Muscle of leg (tissue), 11 donors: ENCODE data around the gene MRPL36. TPM values are rescaled to one million over a fixed set of nuclear protein-coding genes. Genes with fewer than 3 reads are reported as not detected.
A peak's percentile ranks its signal among the peaks of the same experiment; 100 is the strongest.
"Not testable (repeated sequence)": the region's sequence is repeated elsewhere in the genome, so short reads cannot be mapped to it uniquely, and the experiment has no call there.

Experiments used
- DNase-seq: peaks from one replicate; pipeline ENCODE4 v3.0.0; 2013
- H3K27ac ChIP-seq: one replicate; pipeline ENCODE4 v1.5.1; 2013; ENCODE audit warnings: mild to moderate bottlenecking, low read length, control low read depth
- H3K27me3 ChIP-seq: one replicate; pipeline ENCODE4 v1.6.1; 2013; ENCODE audit warnings: low read length; ENCODE audit not compliant: control insufficient read depth, insufficient read depth
- H3K36me3 ChIP-seq: one replicate; pipeline ENCODE4 v1.6.1; 2013; ENCODE audit warnings: low read length; ENCODE audit not compliant: control insufficient read depth, insufficient read depth
- H3K4me1 ChIP-seq: one replicate; pipeline ENCODE4 v1.6.1; 2013; ENCODE audit warnings: low read length; ENCODE audit not compliant: control insufficient read depth, insufficient read depth
- H3K4me3 ChIP-seq: one replicate; pipeline ENCODE4 v1.5.1; 2013; ENCODE audit warnings: low read length, control low read depth
- H3K9me3 ChIP-seq: replicated peaks from 2 replicates; pipeline ENCODE4 v1.6.1; 2013; ENCODE audit warnings: low read depth, low read length; ENCODE audit not compliant: control insufficient read depth
- WGBS: methylation state at CpG from one replicate; pipeline ENCODE4 v1.1.5; 2013; ENCODE audit warnings: missing lambda C conversion rate; ENCODE audit not compliant: insufficient coverage; 5-methylcytosine and 5-hydroxymethylcytosine counted together
- polyA plus RNA-seq, 8 donors: library from polyadenylated mRNA; unstranded; fragments of 120-200 nt; gene quantifications; one replicate each; pipeline versions ENCODE4 v1.2.1 to v1.2.3, GENCODE V29; 2013; ENCODE audit warnings: inconsistent platforms in 1 of 8, low replicate concordance in 1 of 8; ENCODE audit not compliant: insufficient read length in 8 of 8, insufficient read depth in 1 of 8
- total RNA-seq: library from RNA; stranded (reverse); fragments of 120-200 nt; gene quantifications from one replicate; pipeline ENCODE4 v1.2.4, GENCODE V29; 2013

MRPL36 gene
- total and polyA plus RNA-seq, 9 donors = 24.2 to 48.1 (median 34.3) TPM

DNA sequence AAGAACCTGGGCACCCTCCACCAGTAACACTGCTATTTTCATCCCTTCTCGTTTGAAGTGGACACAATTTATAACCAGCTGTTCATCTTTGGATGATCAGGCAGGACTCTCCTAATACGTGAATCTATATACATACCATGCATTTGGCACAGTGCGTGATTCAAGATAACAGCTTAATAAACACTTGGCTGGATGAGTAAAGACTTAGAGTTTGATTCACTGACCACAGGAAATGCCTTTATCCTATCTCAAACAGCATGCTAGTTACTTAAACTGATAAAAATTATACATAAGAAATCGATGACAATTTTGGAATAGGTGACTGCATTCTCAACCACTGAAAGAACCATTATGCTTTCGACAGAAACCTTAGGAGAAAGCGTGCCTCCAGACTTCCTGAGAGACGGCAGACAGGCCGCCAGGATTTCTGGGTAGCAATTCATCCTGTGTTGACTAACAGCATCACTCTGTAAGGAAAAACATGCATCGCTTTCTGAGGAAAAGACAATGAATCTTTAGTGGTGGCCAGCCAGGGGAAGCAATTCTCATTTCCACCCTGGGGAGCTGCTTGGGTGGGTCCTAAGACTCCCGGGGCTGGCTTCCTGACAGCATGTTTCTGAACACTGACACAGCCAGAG is 9.7 kb downstream of the MRPL36 start:
- Histone ChIP-seq H3K4me3 (no peak overlapping the region), H3K9me3 (no peaks in the 10 kb centered on the region), H3K27me3 (no peaks in the 10 kb centered on the region), H3K4me1 (peaks cover 30% of the 10 kb centered on the region), H3K27ac (no peak overlapping the region), H3K36me3 (no peaks in the 10 kb centered on the region)
- WGBS = 20% methylated on average over 6 of the region's 10 CpGs
- DNase-seq = peak; percentile 53

DNA sequence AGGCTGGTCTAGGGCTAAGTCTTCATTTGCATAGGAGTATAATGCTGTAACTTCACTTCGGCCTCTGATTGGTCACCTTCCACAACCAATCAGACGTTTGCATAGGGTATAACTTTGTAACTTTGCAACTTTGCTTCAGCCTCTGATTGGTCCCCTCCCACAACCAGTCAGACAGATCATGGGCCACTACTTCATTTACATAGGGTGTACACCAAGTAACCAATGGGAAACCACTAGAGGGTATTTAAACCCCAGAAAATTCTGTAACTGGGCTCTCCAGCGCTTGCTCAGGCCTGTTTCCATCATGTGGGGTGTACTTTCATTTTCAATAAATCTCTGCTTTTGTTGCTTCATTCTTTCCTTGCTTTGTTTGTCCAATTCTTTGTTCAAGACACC is 10.2 kb downstream of the MRPL36 start:
- not testable (repeated sequence) for H3K27ac ChIP-seq, H3K9me3 ChIP-seq, H3K4me3 ChIP-seq, DNase-seq, H3K36me3 ChIP-seq, H3K27me3 ChIP-seq
- no CpG with 5 or more reads among the region's 3 CpGs for WGBS
- H3K4me1 ChIP-seq = peaks cover 24% of the 10 kb centered on the region

DNA sequence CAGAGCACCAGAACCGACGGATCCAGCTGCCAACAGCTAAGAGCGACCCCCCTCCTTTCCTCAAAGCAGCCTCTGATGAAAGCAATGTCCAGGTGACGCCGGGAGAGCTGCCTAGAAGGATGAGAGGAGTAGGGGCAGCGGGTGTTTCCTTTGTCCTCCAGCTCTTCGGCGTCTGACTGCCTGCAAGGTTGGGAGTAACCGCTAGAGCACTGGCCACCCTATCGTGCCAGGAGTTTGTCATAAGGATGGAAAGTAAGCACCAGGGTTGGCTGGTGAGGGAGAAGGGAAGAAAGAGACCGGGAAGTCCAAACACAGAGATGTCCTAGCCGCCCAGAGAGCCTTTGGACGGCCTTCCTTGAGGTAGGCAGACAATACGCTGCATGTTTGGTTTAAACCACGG is 10.8 kb downstream of the MRPL36 start:
- WGBS = 77% methylated on average over 11 of the region's 15 CpGs
- Histone ChIP-seq H3K27me3 (no peaks in the 10 kb centered on the region), H3K4me1 (peaks cover 18% of the 10 kb centered on the region), H3K36me3 (no peaks in the 10 kb centered on the region), H3K27ac (no peak overlapping the region), H3K4me3 (no peak overlapping the region), H3K9me3 (no peaks in the 10 kb centered on the region)
- no peak for DNase-seq

DNA sequence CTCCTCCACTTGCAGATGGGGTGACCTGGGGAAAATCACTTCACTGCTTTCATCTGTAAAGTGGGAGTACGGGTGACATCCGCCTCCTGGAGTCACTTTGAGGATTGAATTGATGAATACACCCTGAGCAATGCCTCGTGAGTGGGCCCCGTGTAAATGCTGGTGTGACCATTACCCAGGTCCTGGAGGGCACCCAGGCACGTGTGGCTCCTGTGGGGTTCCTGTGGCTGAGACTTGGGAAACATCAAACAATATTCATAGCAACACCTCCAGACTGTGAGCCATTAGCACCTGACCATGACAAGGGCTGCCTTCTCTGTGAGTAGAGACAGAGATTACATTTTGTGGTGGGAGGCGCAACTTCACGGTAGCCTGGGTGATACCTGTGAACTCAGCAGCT is 11.4 kb downstream of the MRPL36 start:
- DNase-seq = no peak
- peaks cover 13% of the 10 kb centered on the region for H3K4me1 ChIP-seq
- WGBS = 91% methylated on average over 4 of the region's 7 CpGs
- H3K9me3 ChIP-seq = no peaks in the 10 kb centered on the region
- no peak overlapping the region for H3K27ac ChIP-seq
- H3K36me3 ChIP-seq = no peaks in the 10 kb centered on the region
- H3K4me3 ChIP-seq = no peak overlapping the region
- H3K27me3 ChIP-seq = no peaks in the 10 kb centered on the region

DNA sequence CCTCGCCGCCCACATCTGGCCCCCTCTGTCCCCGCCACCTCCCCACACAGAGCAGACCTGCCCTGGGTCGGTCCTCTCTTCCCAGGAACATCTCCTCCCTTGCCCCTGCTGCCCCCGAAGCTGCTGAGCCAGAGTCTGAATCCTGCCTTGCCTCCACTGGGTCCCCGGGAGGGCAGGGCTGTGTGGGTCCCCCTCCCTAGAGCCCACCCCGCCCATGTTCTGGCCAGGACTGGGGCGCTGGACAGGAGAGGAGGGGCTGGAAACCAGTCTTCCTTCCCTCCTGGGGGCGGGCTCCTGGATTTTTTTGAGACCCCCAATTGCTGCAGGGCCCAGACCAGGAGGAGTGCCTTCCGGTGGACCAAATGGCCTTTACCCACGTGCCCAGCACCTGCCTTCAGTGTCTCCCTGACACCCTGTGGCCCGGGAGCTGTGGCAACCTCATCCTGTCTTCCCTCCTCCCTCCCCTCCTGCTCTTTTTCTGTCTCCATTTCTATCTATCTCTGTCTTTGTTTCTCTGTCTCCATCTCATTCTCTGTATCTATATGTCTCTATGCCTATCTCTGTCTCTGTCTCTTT is 12.1 kb downstream of the MRPL36 start:
- Histone ChIP-seq H3K4me3 (no peak overlapping the region), H3K27me3 (no peaks in the 10 kb centered on the region), H3K4me1 (peaks cover 7% of the 10 kb centered on the region), H3K36me3 (no peaks in the 10 kb centered on the region), H3K27ac (no peak overlapping the region), H3K9me3 (no peaks in the 10 kb centered on the region)
- 84% methylated on average over 11 of the region's 12 CpGs for WGBS
- no peak for DNase-seq

DNA sequence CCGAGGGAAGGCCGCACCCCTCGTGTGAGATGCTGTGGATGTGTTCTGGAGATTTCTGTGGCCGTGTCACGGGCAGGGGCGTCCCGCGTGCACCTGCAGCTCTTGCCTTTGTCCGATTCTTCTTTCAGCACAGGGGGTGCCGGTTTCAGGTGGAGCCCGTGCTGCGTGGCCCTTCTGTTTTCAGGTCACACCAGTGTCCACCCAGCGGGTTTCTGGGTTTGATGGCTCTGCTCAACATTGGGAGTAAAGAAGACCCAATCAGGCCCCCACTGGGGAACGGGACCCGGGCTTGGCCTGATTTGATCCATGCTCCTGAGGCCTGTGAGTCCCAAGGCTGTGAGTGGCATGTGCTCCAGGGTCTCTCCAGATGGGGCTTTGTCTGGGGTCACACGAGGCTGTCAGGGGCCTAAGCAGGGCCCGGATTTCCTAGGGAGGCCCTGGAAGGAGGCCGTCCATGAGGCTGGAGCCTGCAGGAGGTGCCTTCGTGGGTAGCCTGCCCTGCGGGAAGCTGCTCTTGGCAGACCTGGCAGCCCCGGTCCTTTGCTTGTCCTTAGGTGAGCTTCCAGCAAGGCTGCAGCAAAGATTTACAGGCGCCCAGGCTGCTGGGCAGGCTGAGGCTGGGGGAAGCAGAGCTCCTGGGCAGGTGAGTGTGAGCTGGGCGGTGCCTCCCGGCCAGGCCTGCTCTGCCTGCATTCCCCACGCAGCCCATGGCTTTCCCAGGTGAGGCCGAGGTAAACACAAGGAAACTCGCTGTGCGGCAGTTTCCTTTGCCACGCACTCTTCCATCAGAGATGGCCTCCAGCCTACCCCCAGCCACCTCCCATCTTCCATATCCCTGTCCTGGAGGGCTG is 12.8 kb downstream of the MRPL36 start:
- H3K36me3 ChIP-seq = no peaks in the 10 kb centered on the region
- 84% methylated on average over 27 of the region's 29 CpGs for WGBS
- H3K27ac ChIP-seq = no peak overlapping the region
- H3K9me3 ChIP-seq = no peaks in the 10 kb centered on the region
- H3K4me1 ChIP-seq = peaks cover 5% of the 10 kb centered on the region
- no peaks in the 10 kb centered on the region for H3K27me3 ChIP-seq
- DNase-seq = no peak
- no peak overlapping the region for H3K4me3 ChIP-seq

DNA sequence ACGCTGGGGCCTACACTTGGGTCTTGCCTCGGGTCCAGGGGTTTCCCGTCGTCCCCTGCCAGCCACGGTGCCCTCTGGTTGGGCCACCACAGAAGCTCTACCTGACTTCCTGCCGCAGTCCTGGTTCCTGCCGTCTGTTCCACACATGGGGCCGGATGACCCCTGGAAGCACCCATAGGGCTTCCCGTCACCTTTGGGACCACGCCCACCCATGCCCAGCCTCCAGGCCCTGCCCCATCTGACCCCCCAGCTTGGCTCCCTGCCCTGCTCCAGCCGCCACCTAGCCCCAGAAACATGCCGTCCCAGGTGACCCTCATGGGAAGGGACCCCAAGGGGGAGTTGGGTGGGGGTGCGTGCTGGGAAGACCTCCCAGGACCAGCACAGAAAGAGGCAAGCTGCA is 13.7 kb downstream of the MRPL36 start:
- WGBS = 87% methylated on average over 9 of the region's 13 CpGs
- no peaks in the 10 kb centered on the region for H3K27me3 ChIP-seq

DNA sequence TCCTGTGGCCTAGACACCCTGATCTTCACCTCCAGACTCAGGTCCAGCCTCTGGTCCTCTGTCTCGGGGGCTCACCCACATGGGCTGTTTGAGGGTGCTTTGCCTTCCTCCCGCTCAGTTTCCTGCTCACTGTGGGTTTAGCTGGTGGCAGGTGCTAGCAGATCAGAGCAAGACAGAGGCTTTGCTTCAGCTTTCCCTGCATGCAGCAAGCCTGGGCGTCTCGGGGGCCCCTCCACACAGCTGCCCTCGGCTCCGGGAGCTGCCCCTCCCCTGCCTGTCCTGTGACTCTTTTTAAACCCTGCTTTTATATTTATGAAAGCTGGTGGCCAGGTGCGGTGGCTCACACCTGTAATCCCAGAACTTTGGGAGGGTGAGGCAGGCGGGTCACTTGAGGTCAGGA is 14.6 kb downstream of the MRPL36 start:
- no peaks in the 10 kb centered on the region for H3K9me3 ChIP-seq
- H3K27ac ChIP-seq = no peak overlapping the region
- WGBS = 83% methylated on average over 4 of the region's 8 CpGs
- H3K27me3 ChIP-seq = no peaks in the 10 kb centered on the region
- H3K4me1 ChIP-seq = peaks cover under 1% of the 10 kb centered on the region
- no peaks in the 10 kb centered on the region for H3K36me3 ChIP-seq
- no peak for DNase-seq
- H3K4me3 ChIP-seq = no peak overlapping the region

More for the DNA sequence above, 13.7 kb downstream of the MRPL36 start:
- DNase-seq = no peak
- no peak overlapping the region for H3K27ac ChIP-seq
- H3K36me3 ChIP-seq = no peaks in the 10 kb centered on the region
- H3K4me3 ChIP-seq = no peak overlapping the region
- peaks cover 5% of the 10 kb centered on the region for H3K4me1 ChIP-seq
- H3K9me3 ChIP-seq = no peaks in the 10 kb centered on the region

DNA sequence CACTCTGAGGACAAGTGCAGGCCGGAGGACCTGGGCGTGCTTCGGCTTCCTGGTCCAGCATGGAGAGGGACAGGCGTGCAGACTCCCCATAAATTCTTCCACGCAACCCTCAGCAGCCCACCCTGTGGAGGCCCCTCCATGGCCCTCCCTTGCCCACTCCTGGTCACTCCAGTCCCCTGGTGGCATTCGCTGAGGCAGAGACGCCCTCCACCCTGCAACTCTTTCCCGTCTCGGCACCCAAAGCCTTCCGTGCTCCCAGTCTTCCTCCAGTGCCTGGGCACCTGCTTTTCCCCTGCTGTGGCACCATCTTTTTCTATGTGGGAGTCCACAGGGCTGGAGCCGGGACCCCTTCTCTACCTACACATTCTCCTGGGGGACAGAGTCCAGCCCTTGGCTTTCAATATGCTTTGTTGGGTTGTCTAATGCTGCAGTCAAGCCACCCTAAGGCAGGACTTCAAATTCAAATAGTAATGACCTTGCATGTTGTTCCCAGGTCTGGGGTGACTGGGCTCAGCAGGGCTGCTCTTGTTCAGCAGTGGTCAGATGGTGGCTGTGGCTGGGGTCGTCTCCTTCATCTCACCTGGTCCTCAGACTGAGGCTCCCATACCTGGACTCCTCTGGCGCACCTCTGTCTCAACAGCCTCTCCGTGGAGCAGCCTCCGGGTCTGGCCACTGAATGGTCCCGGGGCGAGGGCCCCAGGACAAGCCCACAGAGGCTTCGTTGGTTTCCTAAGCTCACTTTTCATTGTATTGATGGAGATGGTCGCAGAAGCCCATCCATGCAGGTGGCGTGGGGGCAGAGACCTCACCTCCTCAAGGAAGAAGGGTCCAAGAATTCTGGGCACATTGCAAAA is 15.2 kb downstream of the MRPL36 start:
- Histone ChIP-seq H3K27ac (no peak overlapping the region), H3K36me3 (no peaks in the 10 kb centered on the region), H3K9me3 (no peaks in the 10 kb centered on the region), H3K27me3 (no peaks in the 10 kb centered on the region), H3K4me3 (no peak overlapping the region), H3K4me1 (no peaks in the 10 kb centered on the region)
- 84% methylated on average over 15 of the region's 20 CpGs for WGBS
- no peak for DNase-seq

DNA sequence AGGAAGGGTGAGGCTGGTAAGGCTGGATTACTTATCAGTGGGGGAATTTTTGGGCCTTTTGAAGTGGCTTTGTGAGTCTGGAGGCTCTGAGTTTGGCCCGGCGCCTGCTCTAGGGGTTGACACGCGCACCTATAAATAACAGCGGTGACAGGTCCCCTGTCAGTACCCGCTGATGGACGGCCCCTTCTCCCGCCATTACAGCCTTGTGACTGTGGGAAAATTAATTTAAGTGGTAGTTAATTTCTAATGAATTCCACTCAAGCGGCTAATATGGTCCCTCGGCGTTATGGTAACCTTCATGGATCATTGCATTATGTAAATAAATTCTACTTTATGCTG is 16.5 kb downstream of the MRPL36 start:
- no peak overlapping the region for H3K4me3 ChIP-seq

More for the DNA sequence above, 16.5 kb downstream of the MRPL36 start:
- DNase-seq = no peak
- no peaks in the 10 kb centered on the region for H3K9me3 ChIP-seq
- no peaks in the 10 kb centered on the region for H3K27me3 ChIP-seq
- H3K36me3 ChIP-seq = no peaks in the 10 kb centered on the region
- H3K27ac ChIP-seq = no peak overlapping the region
- H3K4me1 ChIP-seq = no peaks in the 10 kb centered on the region
- 60% methylated on average over 5 of the region's 11 CpGs for WGBS
